Measurements from ENCODE around the gene GDPD5.

The GDPD5 gene

DNA sequence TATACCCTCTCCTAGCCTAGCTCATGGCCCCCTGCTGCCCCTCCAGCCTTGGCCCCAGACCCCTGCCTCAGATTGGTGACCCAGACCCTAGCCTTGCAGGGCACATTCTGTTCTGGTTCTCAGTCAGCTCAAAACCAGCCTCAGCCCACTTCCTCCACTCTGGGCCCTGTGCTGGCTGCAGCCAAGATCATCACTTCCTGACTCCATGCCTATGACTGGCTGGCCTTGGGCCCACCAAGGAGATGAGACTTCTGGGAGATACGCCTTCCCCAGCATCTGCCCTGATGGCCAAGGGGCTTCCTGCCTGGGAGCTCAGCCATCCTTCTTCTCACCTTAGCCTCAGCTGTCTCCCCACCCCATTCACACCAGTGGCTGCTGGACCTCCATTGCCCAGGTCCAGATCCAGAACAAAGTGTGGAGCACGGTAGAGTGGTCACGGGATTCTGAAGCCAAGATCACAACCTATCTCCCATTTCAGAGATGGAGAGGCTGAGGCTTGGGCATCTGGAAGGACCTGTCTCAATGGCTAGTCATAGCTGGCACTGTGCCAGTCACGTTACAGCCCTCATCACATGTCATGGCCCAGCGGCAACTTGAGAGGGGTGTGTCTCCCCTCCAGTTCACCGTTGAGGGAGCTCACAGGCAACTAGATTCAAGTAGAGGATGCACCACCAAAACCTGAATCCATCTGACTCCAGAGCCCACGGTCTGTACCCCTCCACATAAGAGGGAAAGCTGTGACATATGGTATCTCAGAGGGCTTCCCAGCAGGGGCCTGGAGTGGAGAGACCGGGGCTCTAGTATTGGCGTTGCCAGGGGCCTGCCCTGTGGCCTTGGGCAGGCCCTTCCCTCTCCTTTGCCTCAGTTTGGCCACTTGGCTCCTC lies 49.7 kb downstream of the GDPD5 start:
- in situ Hi-C loops (cut with MboI; ENCODE audit: low sequenced_read_pairs): no loop called here

GRCh38 chr11:75474878-75475766 lies 50.6 kb downstream of the GDPD5 start:
- in situ Hi-C loops (cut with MboI; ENCODE audit: low sequenced_read_pairs): no loop called here

- in situ Hi-C loops (cut with MboI; ENCODE audit: low sequenced_read_pairs): no loop called here
Measured at GRCh38 chr11:75474240-75474639, 51.5 kb downstream of the GDPD5 start.

- in situ Hi-C loops (cut with MboI; ENCODE audit: low sequenced_read_pairs): no loop called here
Measured at GRCh38 chr11:75473684-75474083, 52.1 kb downstream of the GDPD5 start.

GRCh38 chr11:75472081-75472732 lies 53.5 kb downstream of the GDPD5 start:
- in situ Hi-C loops (cut with MboI; ENCODE audit: low sequenced_read_pairs): no loop called here

GRCh38 chr11:75471176-75471973 lies 54.4 kb downstream of the GDPD5 start:
- in situ Hi-C loops (cut with MboI; ENCODE audit: low sequenced_read_pairs): no loop called here

DNA sequence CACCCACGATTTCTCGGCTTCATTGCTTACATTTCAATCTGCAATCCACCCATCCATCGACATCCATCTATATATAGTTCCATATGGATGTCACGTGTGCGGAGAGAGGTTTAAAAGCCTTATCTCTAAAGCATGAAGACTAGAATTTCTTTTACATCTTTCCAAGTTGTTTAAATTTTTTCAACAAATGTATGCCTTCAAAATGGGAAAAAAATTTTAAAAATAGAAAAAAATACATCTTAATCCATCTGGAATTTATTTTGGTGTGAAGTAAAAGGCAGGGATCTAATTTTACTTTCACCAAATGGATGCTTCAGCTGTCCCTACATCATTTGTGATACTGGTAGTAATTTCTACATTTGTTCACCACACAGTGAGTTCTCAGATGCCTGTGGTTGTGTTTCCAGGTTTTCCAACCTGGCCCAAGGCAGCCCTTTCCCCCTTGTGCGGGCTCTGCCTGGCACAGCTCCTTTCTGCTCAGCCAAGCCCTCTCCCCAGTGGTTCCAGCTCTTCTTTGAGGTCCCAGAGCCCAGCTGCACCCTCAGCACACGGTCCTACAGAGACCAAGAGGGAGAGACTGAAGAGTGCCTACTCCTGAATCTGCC lies 55.2 kb downstream of the GDPD5 start:
- in situ Hi-C loops (cut with MboI; ENCODE audit: low sequenced_read_pairs): no loop called here

DNA sequence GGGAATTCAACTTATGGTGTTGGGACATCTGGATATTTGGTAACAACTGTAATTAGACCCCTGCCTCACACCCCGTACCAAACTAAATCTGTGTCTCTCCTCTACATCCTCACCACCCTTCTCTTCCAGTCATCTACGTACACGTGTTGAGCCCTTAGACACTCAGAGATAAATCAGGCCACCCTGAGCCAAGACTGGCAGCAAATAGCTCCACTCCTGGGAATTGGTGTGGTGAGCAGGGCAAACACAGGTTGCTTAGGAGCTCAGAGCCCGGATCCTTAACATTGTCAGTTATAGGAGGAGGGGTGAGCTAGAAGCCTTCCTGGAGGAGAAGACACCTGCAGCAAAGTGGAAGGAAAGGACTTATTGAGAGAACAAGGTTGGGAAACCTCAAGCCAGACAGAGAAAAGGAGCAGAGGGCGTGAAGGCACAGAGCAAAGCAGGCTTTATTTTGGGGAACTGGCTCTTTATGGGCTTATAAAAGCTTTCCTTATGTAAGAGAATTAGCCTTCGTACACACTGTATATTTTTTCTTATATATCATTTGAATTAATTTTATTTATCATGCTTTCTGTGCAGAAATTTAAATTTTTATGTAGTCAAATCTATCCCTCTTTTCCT lies 55.8 kb downstream of the GDPD5 start:
- in situ Hi-C loops (cut with MboI; ENCODE audit: low sequenced_read_pairs): no loop called here

DNA sequence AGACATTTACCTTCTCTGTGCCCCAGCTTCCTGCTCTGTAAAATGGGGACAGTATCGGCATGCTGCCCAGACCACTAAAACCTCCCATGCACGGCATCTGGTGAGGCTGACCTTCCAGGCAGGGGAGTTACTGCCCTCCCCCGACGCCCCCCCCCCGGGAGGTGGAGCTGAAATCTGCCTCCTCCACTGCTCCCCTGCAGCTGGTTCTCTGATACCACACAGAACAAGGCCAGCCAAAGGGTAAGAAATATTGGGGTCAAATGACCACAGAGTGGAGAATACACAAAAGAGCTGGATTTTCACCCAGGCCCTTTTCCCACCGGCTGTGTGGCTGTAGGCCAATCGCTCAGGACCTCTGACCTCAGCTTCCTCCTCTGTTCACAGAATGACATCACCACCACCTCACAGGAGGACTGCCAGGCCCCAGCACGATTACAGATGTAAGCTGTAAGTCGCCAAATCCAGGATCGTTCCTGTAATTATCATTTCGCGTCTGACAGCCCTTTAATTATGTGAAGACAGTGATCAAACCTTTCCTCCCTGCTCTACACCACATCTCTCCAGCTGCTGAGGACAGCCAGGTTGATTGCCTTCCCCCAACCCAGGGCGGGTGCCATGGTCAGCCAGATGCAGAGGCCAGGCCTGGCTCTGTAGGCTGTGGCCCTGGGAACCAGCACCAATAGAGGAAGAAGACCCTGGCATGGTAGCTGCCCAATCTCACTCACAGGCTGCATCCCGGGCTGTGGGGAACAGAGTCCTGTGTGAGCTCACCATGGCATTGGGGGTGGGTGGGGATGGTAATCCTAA lies 57.0 kb downstream of the GDPD5 start:
- in situ Hi-C loops (cut with MboI; ENCODE audit: low sequenced_read_pairs): no loop called here

DNA sequence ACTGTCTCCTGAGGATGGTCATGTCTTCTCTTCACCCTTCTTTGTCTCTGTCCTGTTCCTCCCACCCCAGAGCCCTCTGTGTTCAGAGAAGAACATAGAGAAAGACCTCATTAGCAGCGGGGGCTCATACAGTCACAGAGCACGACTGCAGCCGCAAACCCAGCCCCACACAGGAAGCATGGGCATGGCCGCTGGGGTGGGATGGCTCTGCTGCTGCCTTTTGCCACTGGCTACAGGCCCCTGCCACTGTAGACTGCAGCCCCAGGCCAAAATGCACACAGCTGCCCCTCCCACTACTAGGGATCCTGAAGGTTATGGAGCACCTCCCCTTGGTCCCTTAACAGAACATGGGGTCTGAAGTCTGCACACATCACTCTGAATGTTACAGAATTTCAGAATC lies 57.9 kb downstream of the GDPD5 start:
- in situ Hi-C loops (cut with MboI; ENCODE audit: low sequenced_read_pairs): no loop called here

- in situ Hi-C loops (cut with MboI; ENCODE audit: low sequenced_read_pairs): no loop called here
Measured at GRCh38 chr11:75467311-75467710, 58.4 kb downstream of the GDPD5 start.

GRCh38 chr11:75465701-75466531 lies 59.8 kb downstream of the GDPD5 start:
- in situ Hi-C loops (cut with MboI; ENCODE audit: low sequenced_read_pairs): no loop called here

DNA sequence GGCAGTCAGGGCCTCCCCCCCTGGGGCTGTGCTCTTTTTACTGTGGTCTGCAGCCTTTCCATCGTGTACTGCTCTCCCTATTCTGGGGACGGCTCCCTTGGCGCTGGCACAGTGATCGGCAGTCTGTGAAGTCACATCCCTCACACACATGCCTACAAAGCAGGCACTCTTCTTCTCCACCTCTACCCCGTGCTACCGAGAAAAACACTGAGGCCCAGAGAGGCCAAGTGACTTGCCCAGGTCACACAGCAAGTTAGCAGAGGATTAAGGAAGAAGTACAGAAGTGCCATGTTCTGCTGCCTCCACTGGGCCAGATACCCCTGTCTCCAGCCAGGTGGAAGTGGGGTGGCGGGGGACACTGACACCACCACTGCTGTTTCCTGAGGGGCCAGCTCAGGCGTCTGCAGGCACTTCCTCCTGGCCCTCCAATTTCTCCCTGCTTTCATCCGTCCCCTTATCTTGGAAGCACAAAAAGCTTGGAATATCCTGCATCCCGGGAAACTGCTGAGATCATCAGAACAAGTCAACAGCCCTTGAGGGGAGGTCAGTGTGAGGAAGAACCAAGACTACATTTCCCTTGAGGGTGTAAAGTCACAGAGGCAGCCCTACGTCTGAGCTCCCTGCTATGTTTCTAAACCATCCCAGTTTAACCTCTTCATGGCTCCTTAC lies 62.5 kb downstream of the GDPD5 start:
- in situ Hi-C loops (cut with MboI; ENCODE audit: low sequenced_read_pairs): no loop called here

GRCh38 chr11:75462117-75462653 lies 63.6 kb downstream of the GDPD5 start:
- in situ Hi-C loops (cut with MboI; ENCODE audit: low sequenced_read_pairs): no loop called here

DNA sequence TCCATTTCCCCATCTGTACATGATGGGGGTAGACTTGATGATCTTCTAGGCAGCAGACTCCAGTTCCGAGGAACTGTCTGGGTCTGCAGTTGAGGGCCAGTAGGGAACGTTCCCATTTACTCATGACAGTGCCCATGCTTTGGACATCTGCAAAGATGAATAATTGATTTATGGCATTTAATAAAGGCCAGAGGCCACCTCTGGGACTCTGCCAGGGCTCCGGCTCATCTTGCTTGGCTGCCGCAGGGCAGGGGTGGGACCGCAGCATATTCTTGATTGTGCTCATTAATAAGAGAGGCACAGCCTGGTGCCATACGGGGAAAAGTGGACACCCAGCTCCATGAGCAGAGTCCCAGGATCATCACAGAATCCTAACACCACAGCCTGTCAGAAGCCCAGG lies 64.6 kb downstream of the GDPD5 start:
- in situ Hi-C loops (cut with MboI; ENCODE audit: low sequenced_read_pairs): no loop called here

DNA sequence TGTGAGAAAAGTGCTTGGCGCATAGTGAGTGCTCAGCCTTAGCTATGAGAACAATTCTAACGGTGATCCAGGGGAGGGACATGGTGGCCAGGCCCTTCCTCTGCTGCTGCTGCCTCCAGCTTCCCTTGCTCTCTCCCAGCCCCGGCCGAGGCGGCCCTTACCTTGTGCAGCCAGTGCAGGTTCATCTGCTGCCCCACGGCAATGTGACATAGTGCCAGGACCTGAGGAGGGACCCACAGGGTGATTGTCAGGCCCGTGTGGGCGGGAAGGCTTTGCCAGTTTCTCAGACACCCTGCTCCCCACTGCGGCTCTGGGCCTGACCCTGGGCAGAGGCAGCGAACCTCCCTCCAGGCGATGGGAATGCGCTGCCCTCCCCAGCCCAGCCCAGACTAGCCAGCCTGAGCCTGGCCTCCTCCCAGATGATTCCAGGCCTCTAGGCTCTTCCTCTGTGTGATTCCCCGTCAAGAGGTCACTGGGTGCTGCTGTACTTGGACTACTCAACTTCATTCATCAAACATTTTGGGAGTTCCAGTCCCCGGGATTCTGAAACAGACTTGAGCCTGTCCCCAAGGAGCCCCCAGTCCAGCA lies 69.1 kb downstream of the GDPD5 start:
- in situ Hi-C loops (cut with MboI; ENCODE audit: low sequenced_read_pairs): no loop called here

- in situ Hi-C loops (cut with MboI; ENCODE audit: low sequenced_read_pairs): no loop called here
Measured at GRCh38 chr11:75454987-75455386, 70.8 kb downstream of the GDPD5 start.
